H9 (cell line): Measurements from ENCODE around the gene FBXO42. TPM values are rescaled to one million over a fixed set of nuclear protein-coding genes. Genes with fewer than 3 reads are reported as not detected.
A peak's percentile ranks its signal among the peaks of the same experiment; 100 is the strongest.

ENCODE experiments used
- DNase-seq: peaks from one replicate; pipeline ENCODE4 v3.0.0-alpha.2; 2017
- H2AFZ ChIP-seq: one replicate; pipeline ENCODE4 v1.6.1; 2013; ENCODE audit warnings: mild to moderate bottlenecking, low read length, control low read depth, moderate library complexity
- H2AK5ac ChIP-seq: 2 replicates; pipeline ENCODE4 v1.6.1; 2013; ENCODE audit warnings: low read length, control low read depth, mixed read lengths; ENCODE audit not compliant: insufficient read length
- H2BK120ac ChIP-seq: one replicate; pipeline ENCODE4 v1.6.1; 2013; ENCODE audit warnings: low read depth, mild to moderate bottlenecking, low read length, control low read depth, inconsistent platforms; ENCODE audit not compliant: poor library complexity, severe bottlenecking
- H2BK12ac ChIP-seq: 2 replicates; pipeline ENCODE4 v1.6.1; 2013; ENCODE audit warnings: low read length, control low read depth, mixed read lengths, low read depth; ENCODE audit not compliant: insufficient read length
- H2BK15ac ChIP-seq: 2 replicates; pipeline ENCODE4 v1.6.1; 2013; ENCODE audit warnings: low read depth, low read length, control low read depth
- H2BK20ac ChIP-seq: one replicate; pipeline ENCODE4 v1.6.1; 2013; ENCODE audit warnings: low read depth, mild to moderate bottlenecking, low read length, control low read depth, inconsistent platforms; ENCODE audit not compliant: poor library complexity, severe bottlenecking
- H2BK5ac ChIP-seq: 2 replicates; pipeline ENCODE4 v1.6.1; 2013; ENCODE audit warnings: low read length, control low read depth, mixed read lengths; ENCODE audit not compliant: insufficient read length
- H3K14ac ChIP-seq: 2 replicates; pipeline ENCODE4 v1.6.1; 2013; ENCODE audit warnings: low read length, control low read depth; ENCODE audit not compliant: insufficient read depth
- H3K18ac ChIP-seq: 2 replicates; pipeline ENCODE4 v1.6.1; 2013; ENCODE audit warnings: low read depth, mild to moderate bottlenecking, mixed read lengths, low read length, control low read depth; ENCODE audit not compliant: insufficient read length
- H3K23ac ChIP-seq: 2 replicates; pipeline ENCODE4 v1.6.1; 2013; ENCODE audit warnings: low read length, control low read depth, mixed read lengths, low read depth; ENCODE audit not compliant: insufficient read length
- H3K23me2 ChIP-seq: 2 replicates; pipeline ENCODE4 v1.6.1; 2013; ENCODE audit warnings: low read depth, mild to moderate bottlenecking, mixed read lengths, low read length, control low read depth; ENCODE audit not compliant: insufficient read length, poor library complexity, severe bottlenecking
- H3K27ac ChIP-seq: 2 replicates; pipeline ENCODE4 v1.5.1; 2013; ENCODE audit warnings: low read length, control low read depth, mixed read lengths, low read depth; ENCODE audit not compliant: insufficient read length
- H3K27me3 ChIP-seq: 2 replicates; pipeline ENCODE4 v1.6.1; 2013; ENCODE audit warnings: low read length, control low read depth, inconsistent platforms; ENCODE audit not compliant: insufficient read depth
- H3K4ac ChIP-seq: 2 replicates; pipeline ENCODE4 v1.6.1; 2013; ENCODE audit warnings: low read depth, mild to moderate bottlenecking, control low read depth, inconsistent platforms, low read length, moderate library complexity
- H3K4me1 ChIP-seq: 2 replicates; pipeline ENCODE4 v1.6.1; 2013; ENCODE audit warnings: low read length, control low read depth, inconsistent platforms; ENCODE audit not compliant: insufficient read depth
- H3K4me2 ChIP-seq: 2 replicates; pipeline ENCODE4 v1.6.1; 2013; ENCODE audit warnings: low read length, control low read depth, mixed read lengths; ENCODE audit not compliant: insufficient read length, insufficient read depth
- H3K56ac ChIP-seq: 2 replicates; pipeline ENCODE4 v1.6.1; 2013; ENCODE audit warnings: low read depth, mild to moderate bottlenecking, mixed read lengths, low read length, control low read depth; ENCODE audit not compliant: insufficient read length
- H3K79me1 ChIP-seq: 2 replicates; pipeline ENCODE4 v1.6.1; 2013; ENCODE audit warnings: low read depth, mild to moderate bottlenecking, moderate library complexity, low read length, control low read depth, inconsistent platforms; ENCODE audit not compliant: insufficient read depth, poor library complexity, severe bottlenecking
- H3K79me2 ChIP-seq: 2 replicates; pipeline ENCODE4 v1.6.1; 2013; ENCODE audit warnings: low read length, control low read depth, inconsistent platforms; ENCODE audit not compliant: insufficient read depth
- H3K9ac ChIP-seq: 2 replicates; pipeline ENCODE4 v1.6.1; 2013; ENCODE audit warnings: low read length, control low read depth, mixed read lengths; ENCODE audit not compliant: insufficient read length; ENCODE audit errors: extremely low read depth
- H3K9me3 ChIP-seq: one replicate; pipeline ENCODE4 v1.6.1; 2013; ENCODE audit warnings: low read depth, low read length, inconsistent platforms; ENCODE audit not compliant: control insufficient read depth
- H3T11ph ChIP-seq: one replicate; pipeline ENCODE4 v1.6.1; 2013; ENCODE audit warnings: mild to moderate bottlenecking, low read length, control low read depth, inconsistent platforms
- H4K20me1 ChIP-seq: one replicate; pipeline ENCODE4 v1.6.1; 2013; ENCODE audit not compliant: control insufficient read depth, insufficient read length, insufficient read depth
- H4K5ac ChIP-seq: 2 replicates; pipeline ENCODE4 v1.6.1; 2013; ENCODE audit warnings: low read depth, mild to moderate bottlenecking, mixed read lengths, low read length, control low read depth; ENCODE audit not compliant: insufficient read length
- H4K8ac ChIP-seq: replicated peaks from 2 replicates; pipeline ENCODE4 v1.6.1; 2013; ENCODE audit warnings: low read length, control low read depth, mixed read lengths, low read depth; ENCODE audit not compliant: insufficient read length
- H4K91ac ChIP-seq: 2 replicates; pipeline ENCODE4 v1.6.1; 2013; ENCODE audit warnings: low read depth, mild to moderate bottlenecking, moderate library complexity, mixed read lengths, low read length, control low read depth; ENCODE audit not compliant: insufficient read length
- H3K27ac Mint-ChIP-seq, 3 experiments: 2 replicates in 2 of 3; 3 replicates in 1 of 3; pipeline ENCODE4 v1.8.0; 2020 to 2021; ENCODE audit warnings: mixed read lengths in 3 of 3, mild to moderate bottlenecking in 1 of 3, moderate library complexity in 1 of 3
- H3K27me3 Mint-ChIP-seq: 2 replicates; pipeline ENCODE4 v1.8.0; 2021; ENCODE audit warnings: low read depth, mild to moderate bottlenecking, moderate library complexity, mixed read lengths
- H3K36me3 Mint-ChIP-seq, 3 experiments: 2 replicates in 2 of 3; 3 replicates in 1 of 3; pipeline ENCODE4 v1.8.0; 2020 to 2021; ENCODE audit warnings: low read depth in 3 of 3, mixed read lengths in 3 of 3; ENCODE audit not compliant: insufficient read depth in 1 of 3
- H3K4me1 Mint-ChIP-seq, 2 experiments: 2 replicates each; pipeline ENCODE4 v1.8.0; 2020; ENCODE audit warnings: mixed read lengths in 2 of 2
- H3K4me3 Mint-ChIP-seq, 2 experiments: 2 replicates in 1 of 2; 3 replicates in 1 of 2; pipeline ENCODE4 v1.8.0; 2020 to 2021; ENCODE audit warnings: mild to moderate bottlenecking in 2 of 2, mixed read lengths in 2 of 2, moderate library complexity in 1 of 2
- H3K9me3 Mint-ChIP-seq, 2 experiments: 2 replicates in 1 of 2; 3 replicates in 1 of 2; pipeline ENCODE4 v1.8.0; 2020; ENCODE audit warnings: mild to moderate bottlenecking in 2 of 2, mixed read lengths in 2 of 2, moderate library complexity in 1 of 2
- CTCF ChIP-seq: fragments of 200-600 bp; sonication (generic); conservative IDR thresholded peaks from 3 replicates; pipeline ENCODE4 v1.8.0; 2021; ENCODE audit warnings: antibody characterized with exemption, mild to moderate bottlenecking
- WGBS: extraction: QIAGEN DNeasy Blood & Tissue Kit; methylation state at CpG from one replicate; pipeline ENCODE4 v1.1.7; 2013; ENCODE audit warnings: missing lambda C conversion rate, low lambda C conversion rate, mixed read lengths; ENCODE audit not compliant: insufficient read length; ENCODE audit errors: extremely low coverage; 5-methylcytosine and 5-hydroxymethylcytosine counted together
- total RNA-seq: library from RNA; stranded (reverse); gene quantifications from 2 replicates; pipeline ENCODE4 v1.2.1, GENCODE V29; 2021

FBXO42 gene
- total RNA-seq, 1 experiment from 2014 or later = 17.4 TPM

GRCh38 chr1:16367258-16367967 is 15.1 kb upstream of the FBXO42 start:
- Histone ChIP-seq H3K27ac (peak overlapping the region; percentile 32), H3T11ph (no peak overlapping the region), H2BK120ac (no peak overlapping the region), H2AK5ac (no peak overlapping the region), H3K23ac (no peak overlapping the region), H4K5ac (no peak overlapping the region), H2BK12ac (no peak overlapping the region), H3K9ac (peak overlapping the region; percentile 82), H3K27me3 (no peaks in the 10 kb centered on the region), H3K4me2 (peak overlapping the region; percentile 86), H3K14ac (peak overlapping the region; percentile 89), H3K18ac (peak overlapping the region; percentile 86), H3K23me2 (peaks cover 9% of the 10 kb centered on the region), H4K91ac (peak overlapping the region; percentile 51), H2BK20ac (no peak overlapping the region), H2AFZ (no peak overlapping the region), H3K56ac (no peak overlapping the region), H2BK15ac (no peak overlapping the region), H2BK5ac (peak overlapping the region; percentile 21), H4K8ac (no peak overlapping the region), H4K20me1 (no peaks in the 10 kb centered on the region), H3K4ac (no peak overlapping the region; the same call in 1 of the 2 replicates), H3K4me1 (no peaks in the 10 kb centered on the region), H3K79me1 (peaks cover 4% of the 10 kb centered on the region), H3K79me2 (peaks cover 30% of the 10 kb centered on the region), H3K9me3 (no peaks in the 10 kb centered on the region)
- H3K4me1 Mint-ChIP-seq = peaks cover 10 to 18% of the 10 kb centered on the region in 2 experiments
- DNase-seq = peak; percentile 73
- peak overlapping the region; percentile 98 to 99 (median 99) for H3K27ac Mint-ChIP-seq
- H3K4me3 Mint-ChIP-seq = peak overlapping the region; percentile 95 to 96
- no peak for TF ChIP-seq CTCF
- WGBS = no CpG with 5 or more reads among the region's 47 CpGs
- H3K9me3 Mint-ChIP-seq = no peaks in the 10 kb centered on the region; a peak in 2 of 5 replicates
- peaks cover 7% of the 10 kb centered on the region for H3K27me3 Mint-ChIP-seq
- peaks cover 0 to 7% (median 2%) of the 10 kb centered on the region in 3 experiments; a peak in 5 of 7 replicates for H3K36me3 Mint-ChIP-seq
